ENCODE results near the gene BARHL2.

BARHL2 gene

DNA sequence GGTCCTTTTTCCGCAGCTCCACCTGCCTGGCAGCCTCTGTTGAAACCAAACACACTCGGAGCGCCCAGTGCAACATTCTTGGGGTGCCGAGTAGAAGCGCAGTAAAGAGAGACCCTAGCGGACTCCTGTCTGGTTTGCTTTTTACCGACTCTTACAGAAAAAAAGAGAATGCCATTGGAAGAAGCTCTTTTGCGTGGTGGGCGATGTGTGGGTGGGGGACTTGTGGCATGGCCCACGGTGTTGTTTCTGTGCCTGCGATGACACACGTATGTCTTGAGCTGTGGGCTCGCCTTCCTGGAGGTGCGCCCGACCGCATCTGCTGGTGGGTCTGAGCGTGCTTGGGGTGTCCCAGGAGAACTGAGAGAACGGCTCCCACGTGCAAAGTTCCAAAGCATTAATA, 7.3 kb upstream of the BARHL2 start:
- DNase-seq: no peak

DNA sequence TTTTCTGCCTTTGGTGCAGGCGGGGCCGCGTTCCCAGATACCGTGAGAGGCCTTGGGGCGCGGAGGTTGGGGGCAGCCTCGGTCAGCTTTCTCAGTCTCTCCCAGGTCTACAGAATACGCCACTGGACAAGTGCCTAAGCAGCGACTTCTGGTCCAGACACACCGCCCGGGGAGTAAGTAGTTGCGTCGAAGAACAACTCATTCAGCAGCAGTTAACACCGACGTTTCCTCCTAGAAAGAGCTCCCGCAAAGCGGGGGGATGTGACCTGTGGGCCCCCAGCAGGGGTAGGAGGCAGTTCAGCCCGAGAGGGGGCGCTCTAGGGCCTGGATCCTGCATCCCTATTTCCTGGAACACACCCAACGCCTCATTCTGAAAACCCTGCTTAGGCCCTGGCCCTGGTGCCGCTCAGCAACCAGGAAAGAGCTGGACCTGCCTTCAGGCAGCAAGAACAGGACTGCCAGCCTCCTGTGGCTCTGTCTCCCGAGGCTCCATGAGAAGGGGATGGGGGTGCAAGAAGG, 6.5 kb upstream of the BARHL2 start:
- no peak for DNase-seq

DNA sequence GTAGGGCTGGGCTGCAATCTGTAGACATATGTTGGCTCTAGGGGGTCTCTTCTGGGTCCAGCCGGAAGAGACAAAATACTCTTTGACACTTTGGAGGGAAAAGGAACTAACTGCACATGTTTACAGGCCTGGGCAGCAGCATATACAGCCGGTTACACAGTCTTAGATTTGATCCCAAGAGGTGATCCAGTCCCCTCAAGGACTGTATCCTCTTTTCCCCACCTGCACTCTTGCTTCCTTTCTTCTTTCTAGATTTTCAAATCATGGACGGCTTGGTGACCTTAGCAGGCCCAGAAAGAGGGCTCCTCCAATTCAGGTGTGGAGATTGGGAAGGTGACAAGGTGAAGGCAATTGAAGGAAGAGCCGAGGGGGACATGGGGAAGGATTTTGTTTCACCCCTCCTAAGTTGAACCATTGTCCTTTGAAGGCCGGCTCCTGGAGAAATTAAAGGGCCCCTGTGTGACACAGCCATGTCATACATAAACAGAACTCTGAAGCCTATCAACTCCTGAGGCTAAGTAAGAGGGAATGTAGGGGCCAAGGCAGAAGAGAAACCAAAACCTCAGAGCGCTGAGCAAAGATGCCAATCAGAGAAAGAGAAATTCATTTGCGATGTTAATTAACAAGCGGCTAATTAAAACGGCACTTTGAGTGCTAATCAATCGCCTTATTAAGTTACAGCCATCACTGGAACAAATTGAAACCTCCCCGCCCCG, 5.9 kb upstream of the BARHL2 start:
- DNase-seq: no peak

DNA sequence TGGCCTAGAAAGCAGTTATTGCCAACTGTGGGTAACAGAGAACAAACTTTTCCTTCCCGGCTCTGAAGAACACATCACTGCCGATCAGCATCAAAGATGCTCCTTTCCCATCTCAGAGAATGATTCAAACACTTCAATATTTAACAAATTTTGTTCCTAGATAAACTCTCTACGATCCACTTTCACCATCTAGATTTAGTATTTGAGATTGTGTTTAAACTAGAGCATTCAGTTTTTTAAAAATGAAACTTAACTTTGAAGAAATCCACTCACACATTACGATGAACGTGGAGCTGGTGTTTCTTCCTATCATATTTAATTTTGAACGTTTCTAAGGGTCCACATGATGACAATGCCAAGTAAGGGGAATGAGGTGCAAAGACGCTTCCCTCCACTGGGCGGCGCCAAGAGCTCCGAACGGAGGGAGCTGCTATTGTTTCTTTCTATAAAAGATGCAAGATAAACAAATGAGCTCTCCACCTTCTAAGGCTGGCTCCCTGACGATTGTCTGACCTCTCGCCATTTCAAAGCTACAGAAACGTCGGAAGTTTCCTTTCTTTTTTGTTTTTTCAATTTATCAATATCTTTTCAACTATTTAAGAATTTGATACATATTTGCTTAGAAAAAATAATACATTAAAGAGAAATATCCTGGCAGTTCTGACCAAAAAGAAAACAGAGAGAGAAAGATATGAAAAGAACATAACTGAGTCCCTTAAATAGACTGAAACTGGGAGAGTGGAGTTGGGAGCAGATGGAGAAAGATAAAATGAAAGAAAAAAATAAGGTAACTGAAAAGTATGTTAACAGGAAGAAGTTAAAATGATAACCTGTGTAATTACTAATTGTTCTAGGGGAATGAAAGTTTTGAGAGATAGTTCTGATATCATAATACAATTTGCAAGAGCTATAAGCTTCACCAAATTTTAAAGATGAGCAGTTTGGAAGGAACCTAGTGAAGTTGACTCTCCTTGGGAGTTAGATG, 4.4 kb upstream of the BARHL2 start:
- peak; percentile 44 for DNase-seq

DNA sequence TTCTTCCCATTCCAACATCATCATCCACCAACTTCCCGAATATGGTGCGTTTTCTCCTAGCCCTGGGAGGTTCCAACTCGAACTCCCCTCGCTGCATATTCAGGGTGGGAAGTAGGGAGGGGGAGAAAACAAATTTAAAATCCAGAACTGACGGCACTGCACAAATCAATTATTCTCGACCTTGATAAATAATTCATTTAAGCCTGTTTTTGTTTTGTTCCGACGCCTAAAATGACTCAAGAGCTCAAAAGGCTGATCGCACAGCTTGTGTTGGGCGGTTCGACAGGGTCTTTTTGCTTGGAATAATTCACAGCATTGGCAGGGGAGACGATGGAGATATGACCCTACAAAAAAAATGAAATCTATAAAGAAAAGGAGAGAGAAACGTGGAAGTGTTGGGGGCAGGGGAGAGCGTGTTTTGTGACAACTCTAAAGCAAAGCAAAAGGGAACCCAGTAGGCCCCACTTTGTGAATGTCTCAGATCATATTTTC, 3.1 kb upstream of the BARHL2 start:
- no peak for DNase-seq

DNA sequence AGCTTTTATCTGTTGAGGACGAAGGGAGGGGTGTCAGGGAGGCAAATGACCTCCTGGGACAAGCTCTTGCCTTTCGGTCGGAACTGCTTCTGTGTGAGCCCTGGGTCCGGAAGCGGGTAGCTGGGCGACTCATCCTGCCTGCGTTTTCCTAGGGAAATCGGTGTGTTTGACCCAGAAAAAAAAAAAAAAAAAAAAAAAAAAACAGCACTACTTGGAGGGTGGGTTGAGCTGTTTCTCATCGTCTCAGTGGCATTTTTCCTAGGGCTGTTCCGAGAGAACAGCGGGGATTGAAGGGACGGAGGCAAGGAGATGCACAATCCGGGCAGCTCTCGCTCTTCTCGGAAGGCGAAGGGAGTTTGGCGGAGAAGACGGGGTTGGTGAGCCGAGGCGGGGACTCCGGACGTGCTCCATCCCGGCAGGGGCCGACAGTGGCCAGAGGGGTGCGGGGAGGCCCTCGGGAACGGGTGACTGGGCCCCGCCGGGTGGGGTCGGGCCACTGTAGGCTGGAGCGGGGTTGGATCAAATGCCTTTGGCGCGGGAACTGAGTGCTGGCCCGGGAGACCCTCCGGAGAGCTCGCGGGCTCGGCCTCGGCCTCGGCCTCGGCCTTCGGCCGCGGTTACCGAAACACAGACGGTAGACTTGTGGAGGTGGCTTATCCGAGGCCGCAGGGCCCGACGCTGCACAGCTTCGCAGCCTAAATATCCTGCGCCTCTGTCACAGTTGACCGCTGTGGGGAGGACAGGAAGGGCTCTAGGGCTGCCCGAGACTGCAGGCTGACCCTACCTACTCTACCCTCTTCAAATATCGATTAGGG, 2.4 kb upstream of the BARHL2 start:
- DNase-seq: no peak

DNA sequence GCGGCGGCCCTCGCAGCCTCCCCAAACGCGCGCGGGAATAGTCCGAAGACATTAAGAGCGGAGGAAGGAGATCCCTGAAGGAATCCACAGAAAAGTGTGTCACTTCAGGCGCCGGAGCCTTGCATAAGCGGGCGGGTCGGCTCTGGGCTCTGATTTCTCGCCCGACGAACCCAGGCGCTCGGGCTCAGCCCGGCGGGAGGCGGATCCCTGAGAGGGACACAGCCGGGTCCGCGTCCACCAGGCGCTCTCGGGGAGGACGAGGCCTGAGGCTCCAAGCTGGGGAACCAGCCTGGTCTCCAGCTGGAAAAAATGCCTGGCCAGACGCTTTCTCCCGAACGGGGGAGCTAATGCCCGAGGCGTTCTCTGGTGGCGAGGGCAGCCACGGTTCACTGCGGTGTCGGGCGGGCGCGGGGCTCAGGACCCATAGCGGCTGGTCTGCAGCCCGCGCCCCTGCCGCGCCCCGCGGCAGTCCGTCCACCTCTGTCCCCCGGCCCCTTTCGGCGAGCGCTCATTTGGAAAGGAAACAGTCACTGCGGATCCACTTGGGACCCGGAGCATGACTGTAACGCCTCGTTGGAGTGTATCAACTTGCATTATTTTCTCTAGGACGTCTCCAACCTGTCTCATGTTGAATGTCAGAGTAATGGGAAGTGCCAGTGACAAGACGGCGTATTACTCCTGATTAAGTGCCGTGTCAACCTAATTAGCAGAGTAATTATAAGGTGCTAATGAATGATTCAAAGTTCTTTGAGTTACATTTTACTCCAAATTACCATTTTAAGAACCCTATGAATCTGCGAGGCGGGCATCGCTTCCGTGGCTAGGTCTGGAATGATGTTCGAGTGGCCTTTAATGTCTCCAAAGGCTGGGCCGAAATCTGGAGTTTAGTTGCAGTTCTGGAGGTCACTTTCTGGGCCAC, 1.6 kb upstream of the BARHL2 start:
- no peak for DNase-seq

DNA sequence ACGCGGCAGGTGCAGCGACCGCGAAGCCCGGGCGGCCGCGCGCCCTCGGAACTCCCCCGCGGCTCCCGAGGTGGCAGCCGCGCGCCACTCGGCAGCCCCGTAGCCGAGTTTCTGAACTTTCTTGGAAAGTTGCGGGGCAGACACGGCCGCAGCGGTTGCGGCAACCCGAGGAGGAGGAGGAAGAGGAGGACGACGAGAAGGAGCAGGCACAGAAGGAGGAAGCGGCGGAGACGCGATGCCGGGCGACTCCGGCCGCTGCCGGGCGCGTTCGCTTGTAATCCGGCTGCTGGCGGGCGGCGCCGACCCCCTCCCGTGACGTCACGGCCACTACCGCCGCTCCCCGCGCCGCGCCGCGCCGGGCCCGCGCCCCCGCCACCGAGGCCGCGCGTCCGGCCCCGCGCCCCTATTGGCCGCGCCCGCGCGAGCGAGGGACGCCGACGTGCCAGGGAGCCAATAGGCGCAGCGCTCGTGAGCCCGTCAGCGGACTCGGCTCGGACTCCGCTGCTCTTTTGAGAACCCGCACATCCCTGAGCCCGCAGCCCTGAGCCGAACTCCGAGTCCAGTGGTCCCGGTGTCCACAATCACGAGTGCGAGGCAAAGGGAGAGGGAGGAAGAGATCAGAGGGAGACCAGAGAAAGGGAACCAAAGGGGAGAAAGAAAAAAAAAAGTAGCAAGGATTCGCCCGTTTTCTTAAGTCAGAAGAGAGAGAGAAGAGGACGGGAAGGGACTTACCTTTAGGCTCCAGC, 736 bp upstream of the BARHL2 start:
- no peak for DNase-seq

DNA sequence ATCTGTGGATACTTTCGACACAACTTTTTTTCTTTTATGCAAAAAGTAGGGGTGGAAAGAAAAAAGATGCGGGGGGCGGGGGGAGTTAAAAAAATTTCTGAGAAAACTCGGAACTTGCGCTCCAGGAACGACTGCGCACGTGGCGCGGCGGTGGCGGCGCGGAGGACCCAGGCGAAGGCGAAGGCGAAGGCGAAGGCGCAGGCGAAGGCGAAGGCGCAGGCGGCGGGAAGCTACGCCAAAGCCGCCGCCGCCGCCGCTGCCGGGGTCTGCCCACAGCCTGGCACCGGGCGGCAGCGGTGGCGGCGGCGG, 208 bp upstream of the BARHL2 start:
- no peak for DNase-seq

DNA sequence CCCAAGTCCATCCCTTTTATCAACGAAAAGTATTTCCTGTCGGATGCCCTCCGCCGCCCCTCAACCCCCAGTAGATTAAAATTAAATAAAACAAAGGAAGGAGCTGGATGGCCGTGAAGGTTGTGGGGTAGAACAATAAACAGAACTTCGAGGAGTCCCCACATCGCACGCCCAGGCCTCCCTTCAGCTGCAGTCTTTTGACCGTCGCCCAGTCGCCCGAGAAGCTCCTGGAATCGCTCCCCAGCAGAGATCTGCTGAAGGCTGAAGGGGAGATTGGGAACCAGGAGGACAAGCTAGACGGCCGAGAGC, 905 bp downstream of the BARHL2 start:
- no peak for DNase-seq

DNA sequence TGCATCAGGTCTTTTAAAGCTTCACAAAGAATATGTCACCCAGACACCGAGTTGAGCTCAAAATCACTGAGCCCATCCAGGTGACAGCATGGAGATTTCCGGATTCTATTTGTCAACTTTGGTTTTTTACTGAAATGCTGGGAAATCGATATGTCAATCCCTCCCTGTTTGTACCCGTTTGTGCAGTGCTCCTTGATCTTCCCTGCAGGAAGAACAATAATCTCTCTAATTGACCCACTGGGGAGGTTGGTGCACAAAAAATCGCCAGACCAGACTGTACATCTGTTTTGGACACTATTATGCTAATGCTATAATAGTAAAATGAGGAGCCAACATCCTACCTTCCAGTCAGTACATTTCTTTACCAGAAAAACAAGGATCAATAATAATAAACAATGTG, 1.8 kb downstream of the BARHL2 start:
- no peak for DNase-seq

DNA sequence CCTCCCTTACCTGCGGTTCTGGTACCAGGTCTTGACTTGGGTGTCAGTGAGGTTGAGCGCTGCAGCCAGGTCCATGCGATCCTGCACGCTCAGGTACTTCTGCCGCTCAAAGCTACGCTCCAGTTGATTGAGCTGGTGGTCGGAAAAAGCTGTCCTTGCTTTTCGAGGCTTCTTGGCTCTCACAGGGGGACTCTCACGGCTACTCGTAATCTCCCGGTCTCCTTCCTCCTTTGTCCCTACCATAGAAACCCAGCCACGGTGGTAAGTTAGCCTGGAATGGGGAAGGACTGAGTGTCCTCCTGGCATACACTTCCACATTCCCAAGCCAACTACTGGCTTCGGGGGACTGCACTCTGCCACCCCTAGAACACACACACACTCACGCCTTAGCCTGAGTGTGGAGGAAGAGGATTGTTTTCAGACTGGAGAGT, 2.6 kb downstream of the BARHL2 start:
- no peak for DNase-seq

DNA sequence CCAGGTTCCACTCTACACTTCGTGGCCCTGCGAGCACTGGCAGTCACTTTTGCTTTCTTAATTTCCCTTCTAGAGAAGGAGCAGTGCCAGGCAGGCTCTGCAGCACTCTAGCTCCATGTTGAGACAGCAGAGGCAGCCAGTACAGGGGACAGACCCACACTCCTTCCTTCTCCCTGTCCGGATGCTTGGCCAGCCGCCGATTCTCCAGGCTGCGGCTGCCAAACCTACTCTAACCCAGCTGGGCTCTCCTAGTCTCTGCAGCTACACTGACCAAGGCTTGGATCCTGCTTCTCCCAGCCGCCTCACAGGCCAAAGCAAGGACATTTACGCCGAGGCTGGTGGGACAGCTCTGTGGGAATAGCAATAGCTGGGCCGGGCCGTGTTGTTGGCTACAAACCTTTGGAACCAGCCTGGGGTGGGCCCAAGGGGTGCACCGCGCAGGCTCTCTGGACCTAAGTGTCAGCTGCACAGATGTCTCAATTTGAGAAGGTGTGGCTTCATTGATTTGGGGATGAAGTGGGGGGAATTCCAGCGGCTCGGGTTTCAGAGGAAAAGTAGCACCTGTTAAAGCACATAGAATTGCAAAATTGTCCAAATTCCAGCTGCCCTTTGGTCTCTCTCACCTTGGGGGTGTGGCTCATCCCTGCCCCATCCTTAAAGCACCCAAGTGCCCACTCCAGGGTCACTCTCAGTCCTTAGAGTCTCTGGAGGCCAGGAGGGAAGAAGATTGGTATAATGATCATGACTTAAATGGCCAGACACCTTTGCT, 3.2 kb downstream of the BARHL2 start:
- DNase-seq: no peak

DNA sequence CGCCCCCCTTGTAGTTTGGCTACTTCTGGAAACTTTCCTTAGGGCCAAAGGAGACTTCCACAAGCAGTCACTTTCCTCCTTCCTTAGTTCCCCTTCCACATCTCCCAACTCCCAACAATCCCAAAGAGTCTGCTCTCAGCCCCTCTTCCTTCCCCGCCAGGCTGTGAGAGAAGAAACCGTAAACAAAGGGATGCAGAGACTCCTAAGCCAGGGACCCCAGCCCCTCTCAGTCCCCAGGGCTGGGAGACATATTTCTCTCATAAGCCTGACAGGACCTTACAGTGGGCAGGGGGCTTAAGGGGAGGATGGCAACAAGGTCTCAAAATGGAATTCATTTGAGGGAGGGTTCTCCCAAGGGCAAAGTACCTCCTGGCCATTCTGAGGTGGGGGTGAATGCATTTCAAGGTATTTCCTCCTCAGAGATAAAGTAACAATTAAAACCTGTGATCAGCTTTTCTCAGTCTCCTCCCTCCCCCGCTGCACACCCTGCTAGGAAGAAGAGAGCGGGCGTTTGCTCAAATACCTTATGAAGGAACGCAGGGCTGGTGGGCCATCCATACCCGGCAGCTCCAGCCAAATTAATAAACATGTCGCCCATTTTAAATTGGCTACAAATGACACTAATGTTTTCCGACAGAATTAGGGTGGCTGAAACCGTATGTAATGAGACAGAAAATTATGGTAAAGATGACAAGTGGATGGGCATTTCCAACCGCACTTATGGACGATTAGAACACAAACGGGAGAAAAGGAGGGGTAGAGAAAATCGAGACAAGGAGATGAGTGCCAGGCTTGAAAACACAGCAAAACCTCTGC, 4.0 kb downstream of the BARHL2 start:
- no peak for DNase-seq

DNA sequence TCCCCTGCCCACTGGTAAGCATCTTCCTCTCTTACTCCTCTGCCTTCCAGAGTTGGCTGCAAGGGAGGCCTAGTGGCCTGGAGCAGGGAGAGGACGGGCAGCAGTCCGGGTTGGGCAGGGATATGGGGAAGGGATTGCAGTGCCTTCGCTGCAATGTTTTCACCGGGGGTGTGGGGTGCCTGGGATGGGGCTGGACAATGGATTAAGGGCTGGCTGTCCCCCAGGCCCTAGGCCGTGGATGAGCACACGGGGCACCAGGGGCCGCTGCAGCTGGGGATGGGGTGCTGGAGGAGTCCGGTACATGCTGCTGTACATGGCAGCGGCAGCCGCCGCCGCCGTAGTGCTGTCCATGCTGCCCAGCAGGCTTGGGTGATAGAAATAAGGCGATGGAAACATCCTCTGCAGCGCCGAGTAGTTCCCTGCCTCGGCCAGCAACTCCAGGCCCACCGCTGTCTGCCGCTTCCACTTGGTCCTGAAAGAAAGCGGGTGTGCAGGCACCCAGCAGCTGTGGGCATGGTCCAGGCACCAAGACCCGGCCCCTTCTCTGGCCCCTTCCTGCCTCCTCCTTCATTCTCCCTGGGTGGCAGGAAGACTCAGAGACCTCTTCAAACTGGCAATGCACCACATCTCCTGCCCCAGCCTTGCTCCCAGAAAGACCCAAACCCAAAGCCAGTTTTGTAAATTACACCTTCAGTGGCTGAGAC, 4.8 kb downstream of the BARHL2 start:
- no peak for DNase-seq

DNA sequence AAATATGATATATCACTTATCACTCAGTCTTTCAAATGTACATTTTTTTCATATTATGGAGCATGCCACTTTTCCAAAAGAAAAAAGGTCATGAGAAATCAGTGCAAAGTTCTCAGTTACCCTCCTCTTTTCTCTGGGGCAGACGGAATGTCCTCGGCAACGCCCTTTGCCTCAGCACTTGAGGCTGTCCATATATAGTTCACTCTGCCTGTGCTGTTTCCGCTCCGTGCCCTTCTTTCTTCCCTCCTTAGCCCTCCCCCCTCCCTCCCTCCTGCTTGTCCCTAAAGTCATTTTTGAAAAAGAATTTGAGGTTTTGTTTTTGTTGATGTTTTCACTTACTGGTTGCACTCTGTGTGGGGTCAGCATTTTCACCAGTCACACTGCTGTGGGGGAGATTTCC, 5.4 kb downstream of the BARHL2 start:
- DNase-seq: no peak

DNA sequence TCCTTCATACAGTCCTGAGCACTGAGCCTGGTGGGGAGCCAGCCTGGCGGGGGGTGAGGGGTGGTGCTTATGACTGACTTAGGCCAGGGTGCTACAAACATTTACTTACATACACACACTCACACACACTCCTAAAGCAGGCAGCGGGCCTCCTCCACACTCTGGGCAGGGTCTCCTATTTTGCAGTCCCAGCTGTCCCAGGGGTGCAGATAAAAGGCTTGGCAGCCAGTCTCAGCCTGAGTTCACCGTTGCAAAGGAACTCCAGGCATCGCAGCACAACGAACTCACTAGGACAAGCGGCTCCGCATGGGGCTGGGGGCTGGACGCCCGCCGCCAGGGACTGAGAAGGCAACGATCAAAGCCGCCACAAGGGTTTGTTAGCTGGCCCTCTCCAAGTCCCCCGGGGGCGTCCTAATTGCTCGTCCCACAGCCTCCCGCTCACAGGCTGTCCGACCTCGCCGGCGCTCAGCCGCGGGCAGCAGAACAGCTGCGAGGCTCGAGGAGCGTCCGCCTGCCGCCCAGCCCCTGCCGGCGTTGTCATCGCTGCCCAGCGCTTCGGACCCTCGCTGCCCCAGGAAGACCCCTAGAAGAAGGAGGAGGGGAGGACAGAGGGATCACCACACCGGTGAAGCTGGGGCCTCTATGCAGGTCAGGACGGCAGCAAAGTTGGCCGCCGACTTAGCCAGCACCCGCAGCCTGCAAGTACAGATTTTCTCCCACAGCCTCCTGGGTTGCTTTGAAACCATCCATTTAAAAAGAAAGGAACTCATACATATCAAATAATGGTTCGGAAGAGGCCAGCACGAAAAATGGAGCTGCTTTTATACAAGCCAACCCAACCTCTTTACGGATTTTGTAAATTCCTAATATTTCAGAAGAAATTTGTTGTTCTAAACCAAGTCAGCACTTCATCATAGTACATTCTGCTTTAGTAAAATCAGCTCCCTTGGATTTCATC, 6.2 kb downstream of the BARHL2 start:
- DNase-seq: no peak

DNA sequence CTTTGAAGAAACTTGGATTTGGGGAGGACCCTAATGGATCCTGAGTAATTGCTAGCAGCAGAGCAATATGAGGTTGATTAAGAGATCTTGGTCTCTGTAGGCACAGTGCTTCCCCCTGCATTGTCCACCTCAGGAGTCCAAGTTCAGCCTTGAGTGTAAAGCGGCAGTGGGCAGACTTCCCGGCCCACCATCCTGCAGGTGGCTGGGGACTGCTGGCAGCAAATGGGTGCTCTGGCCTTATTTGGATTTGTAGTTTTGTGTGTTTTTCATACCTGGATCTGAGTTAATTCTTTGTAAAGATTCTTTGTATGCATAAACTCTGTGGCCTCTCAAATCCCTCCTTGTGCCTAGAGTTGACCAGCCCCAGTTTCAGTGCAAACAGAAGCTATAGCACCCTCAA, 7.6 kb downstream of the BARHL2 start:
- DNase-seq: no peak

Data from central memory CD4-positive, alpha-beta T cell (primary cell).